ENCODE results near the gene CABP1.

DNA sequence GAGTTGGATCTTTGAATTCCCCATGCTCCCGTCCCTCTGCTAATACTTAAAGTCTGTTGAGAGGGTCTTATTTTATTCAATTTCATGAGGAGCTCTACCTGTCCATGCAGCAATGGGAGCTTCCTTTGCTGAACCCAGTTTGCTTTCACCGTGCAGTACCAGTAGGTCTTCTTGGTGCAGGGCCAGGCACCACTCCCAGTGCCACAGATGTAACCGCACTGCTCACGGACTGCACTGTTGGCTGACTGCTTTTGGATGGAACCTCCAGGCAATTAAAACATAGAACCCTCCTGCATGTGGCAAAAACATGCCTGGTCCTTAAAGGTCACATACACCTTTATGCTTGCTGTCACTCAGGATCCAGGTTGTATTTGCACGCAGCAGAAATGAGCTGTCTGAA lies 9.3 kb upstream of the CABP1 start:
- TF ChIP-seq, protein P1, sequence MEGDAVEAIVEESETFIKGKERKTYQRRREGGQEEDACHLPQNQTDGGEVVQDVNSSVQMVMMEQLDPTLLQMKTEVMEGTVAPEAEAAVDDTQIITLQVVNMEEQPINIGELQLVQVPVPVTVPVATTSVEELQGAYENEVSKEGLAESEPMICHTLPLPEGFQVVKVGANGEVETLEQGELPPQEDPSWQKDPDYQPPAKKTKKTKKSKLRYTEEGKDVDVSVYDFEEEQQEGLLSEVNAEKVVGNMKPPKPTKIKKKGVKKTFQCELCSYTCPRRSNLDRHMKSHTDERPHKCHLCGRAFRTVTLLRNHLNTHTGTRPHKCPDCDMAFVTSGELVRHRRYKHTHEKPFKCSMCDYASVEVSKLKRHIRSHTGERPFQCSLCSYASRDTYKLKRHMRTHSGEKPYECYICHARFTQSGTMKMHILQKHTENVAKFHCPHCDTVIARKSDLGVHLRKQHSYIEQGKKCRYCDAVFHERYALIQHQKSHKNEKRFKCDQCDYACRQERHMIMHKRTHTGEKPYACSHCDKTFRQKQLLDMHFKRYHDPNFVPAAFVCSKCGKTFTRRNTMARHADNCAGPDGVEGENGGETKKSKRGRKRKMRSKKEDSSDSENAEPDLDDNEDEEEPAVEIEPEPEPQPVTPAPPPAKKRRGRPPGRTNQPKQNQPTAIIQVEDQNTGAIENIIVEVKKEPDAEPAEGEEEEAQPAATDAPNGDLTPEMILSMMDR (conservative IDR thresholded peaks at IDR 0.05; ENCODE audit: low read length) = no peak
- no peak for TF ChIP-seq EZH2phosphoT487 (IDR thresholded peaks at IDR 0.05; ENCODE audit: borderline replicate concordance)
